Pons (tissue), 1 donor: ENCODE data around the gene AQP12B.
"Not testable (repeated sequence)": the region's sequence is repeated elsewhere in the genome, so short reads cannot be mapped to it uniquely, and the experiment has no call there.

ENCODE experiments used
- DNase-seq: peaks from one replicate; pipeline ENCODE4 v3.0.0-alpha.2; 2016; ENCODE audit warnings: low spot score

The AQP12B gene

GRCh38 chr2:240683329-240683979 is 769 bp upstream of the AQP12B start:
- not testable (repeated sequence) for DNase-seq

GRCh38 chr2:240680185-240680584 is 2.5 kb downstream of the AQP12B start:
- not testable (repeated sequence) for DNase-seq

- not testable (repeated sequence) for DNase-seq
These were observed 3.8 kb downstream of the AQP12B start for GRCh38 chr2:240678909-240679308.

- not testable (repeated sequence) for DNase-seq
These were observed 4.6 kb downstream of the AQP12B start for GRCh38 chr2:240678043-240678442.

GRCh38 chr2:240675345-240675744 is 7.3 kb downstream of the AQP12B start:
- DNase-seq, result not testable (repeated sequence)

- DNase-seq, result not testable (repeated sequence)
These were observed 8.1 kb downstream of the AQP12B start for GRCh38 chr2:240674461-240675184.

- DNase-seq, result no peak
These were observed 9.9 kb downstream of the AQP12B start for GRCh38 chr2:240672701-240673190.

GRCh38 chr2:240672076-240672700 is 10.5 kb downstream of the AQP12B start:
- DNase-seq, result no peak

GRCh38 chr2:240670950-240671349 is 11.7 kb downstream of the AQP12B start:
- no peak for DNase-seq

- DNase-seq, result no peak
These were observed 12.3 kb downstream of the AQP12B start for GRCh38 chr2:240670402-240670801.

GRCh38 chr2:240664622-240665021 is 18.1 kb downstream of the AQP12B start:
- no peak for DNase-seq

- DNase-seq, result no peak
These were observed 19.0 kb downstream of the AQP12B start for GRCh38 chr2:240663546-240664190.

- no peak for DNase-seq
These were observed 20.0 kb downstream of the AQP12B start for GRCh38 chr2:240662681-240663080.

GRCh38 chr2:240659883-240660282 is 22.8 kb downstream of the AQP12B start:
- DNase-seq, result not testable (repeated sequence)

- DNase-seq, result peak; percentile 30
These were observed 26.5 kb downstream of the AQP12B start for GRCh38 chr2:240655931-240656886.

- no peak for DNase-seq
These were observed 31.5 kb downstream of the AQP12B start for GRCh38 chr2:240651185-240651584.

- DNase-seq, result no peak
These were observed 32.3 kb downstream of the AQP12B start for GRCh38 chr2:240650254-240650965.

GRCh38 chr2:240649331-240649730 is 33.4 kb downstream of the AQP12B start:
- DNase-seq, result no peak

- DNase-seq, result no peak
These were observed 33.9 kb downstream of the AQP12B start for GRCh38 chr2:240648650-240649275.

GRCh38 chr2:240648155-240648649 is 34.5 kb downstream of the AQP12B start:
- no peak for DNase-seq
